GM18498 (cell line): Measurements from ENCODE around the gene TXN.
A peak's percentile ranks its signal among the peaks of the same experiment; 100 is the strongest.

ENCODE experiments used
- ATAC-seq: cut with Tn5 transposase; IDR thresholded peaks from one replicate; pipeline ENCODE4 v1.9.1; 2021; ENCODE audit warnings: mild to moderate bottlenecking, moderate library complexity; ENCODE audit not compliant: unreplicated experiment

The TXN gene

DNA sequence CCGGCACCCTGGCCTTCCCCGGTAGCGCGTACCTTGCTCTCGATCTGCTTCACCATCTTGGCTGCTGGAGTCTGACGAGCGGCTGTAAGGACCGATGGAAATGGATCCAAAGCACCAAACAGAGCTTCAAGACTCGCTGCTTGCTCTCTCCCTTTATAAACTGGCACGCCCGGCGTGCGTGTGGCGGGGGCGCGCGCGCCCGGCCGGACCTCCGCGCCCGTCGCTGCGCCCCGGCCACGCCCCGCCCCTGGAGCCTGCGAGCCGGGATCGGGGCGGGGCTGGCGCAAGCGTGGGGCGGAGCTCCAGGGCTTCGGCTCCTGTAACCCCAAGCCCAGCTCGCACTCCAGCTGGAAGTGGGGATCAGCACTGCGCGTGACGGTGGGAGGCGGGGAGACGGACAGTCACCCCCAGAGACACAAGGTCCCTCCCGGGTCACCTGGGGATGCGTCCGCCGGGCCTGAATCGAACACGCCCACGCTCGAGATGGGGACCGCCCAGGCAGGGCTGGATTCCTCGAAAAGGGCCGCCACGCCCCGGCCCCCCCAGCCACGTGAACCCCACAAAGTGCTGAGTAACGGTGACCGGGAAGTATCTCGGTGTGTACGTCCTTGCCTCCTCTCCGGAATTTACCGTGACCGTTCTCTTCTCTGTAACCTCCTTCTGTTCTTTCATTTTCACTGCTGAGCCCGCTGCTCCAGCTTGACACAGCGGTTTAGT is at the start of gene TXN:
Gene TXN (minus strand): TSS at position 128 of the 717 bp plus-strand sequence. CDS start 72 bp downstream, at position 56.
- peak; percentile 78 for ATAC-seq

DNA sequence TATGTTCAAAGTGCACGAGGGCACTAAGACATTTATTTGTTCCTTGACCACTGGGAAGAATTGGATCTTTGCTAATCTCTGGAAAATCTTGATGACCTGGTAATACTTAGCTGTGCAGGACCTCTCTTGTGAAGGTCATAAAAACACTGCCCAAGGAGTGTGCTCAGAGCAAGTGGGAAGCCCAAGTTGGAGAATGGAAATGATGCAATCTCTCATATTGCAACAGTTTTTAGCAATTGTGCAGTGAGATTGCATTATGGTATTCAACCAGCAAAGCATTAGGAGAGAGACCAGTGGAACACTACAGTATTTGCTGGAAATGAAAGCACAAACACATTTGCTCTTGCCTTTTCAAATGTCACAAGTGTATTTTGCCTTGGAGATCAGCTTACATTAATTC is 46.8 kb upstream of the TXN start:
- ATAC-seq = no peak

DNA sequence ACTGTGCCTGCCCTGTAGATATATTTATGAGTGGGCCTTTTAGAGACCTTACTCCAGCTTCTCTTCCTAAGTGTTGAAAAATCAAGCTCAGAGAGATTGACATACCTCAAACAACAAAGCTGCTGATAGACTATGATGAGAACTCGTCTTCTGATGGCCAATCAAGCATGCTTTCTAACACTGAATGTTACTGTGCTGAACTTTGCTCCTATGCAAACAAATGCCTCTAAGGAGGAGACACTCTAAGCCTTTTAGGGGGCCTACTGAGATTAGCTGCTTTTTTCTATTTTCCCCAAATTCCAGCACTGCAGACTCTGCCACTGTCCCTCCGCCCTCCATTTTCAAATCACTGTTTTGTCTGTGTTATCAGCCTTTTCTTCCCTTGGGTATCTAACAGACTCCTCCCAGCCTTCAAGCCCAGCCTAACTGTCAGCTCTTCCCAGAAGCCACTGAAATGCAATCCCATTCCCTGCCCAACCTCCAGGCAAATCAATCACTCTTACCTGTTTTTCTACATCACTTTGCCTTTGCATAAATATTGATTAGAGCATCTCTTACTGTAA is 41.8 kb upstream of the TXN start:
- ATAC-seq = no peak

DNA sequence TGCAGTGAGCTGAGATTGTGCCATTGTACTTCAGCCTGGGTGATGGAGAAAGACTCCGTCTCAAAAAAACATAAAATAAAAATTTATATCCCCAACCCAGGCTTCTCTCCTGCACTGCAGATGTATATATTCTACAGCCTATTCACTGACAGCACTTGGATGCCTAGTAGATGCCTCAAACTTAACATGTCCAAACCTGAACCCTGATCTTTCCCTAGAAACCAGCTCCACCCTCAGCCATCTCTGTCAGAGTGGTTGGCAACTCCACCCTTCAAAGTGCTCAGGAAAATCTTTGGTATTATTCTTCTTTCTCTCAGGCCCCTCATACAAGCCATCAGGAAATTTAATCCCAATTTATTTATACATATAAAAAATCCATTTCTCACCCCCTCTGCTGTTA is 36.9 kb upstream of the TXN start:
- ATAC-seq = no peak

DNA sequence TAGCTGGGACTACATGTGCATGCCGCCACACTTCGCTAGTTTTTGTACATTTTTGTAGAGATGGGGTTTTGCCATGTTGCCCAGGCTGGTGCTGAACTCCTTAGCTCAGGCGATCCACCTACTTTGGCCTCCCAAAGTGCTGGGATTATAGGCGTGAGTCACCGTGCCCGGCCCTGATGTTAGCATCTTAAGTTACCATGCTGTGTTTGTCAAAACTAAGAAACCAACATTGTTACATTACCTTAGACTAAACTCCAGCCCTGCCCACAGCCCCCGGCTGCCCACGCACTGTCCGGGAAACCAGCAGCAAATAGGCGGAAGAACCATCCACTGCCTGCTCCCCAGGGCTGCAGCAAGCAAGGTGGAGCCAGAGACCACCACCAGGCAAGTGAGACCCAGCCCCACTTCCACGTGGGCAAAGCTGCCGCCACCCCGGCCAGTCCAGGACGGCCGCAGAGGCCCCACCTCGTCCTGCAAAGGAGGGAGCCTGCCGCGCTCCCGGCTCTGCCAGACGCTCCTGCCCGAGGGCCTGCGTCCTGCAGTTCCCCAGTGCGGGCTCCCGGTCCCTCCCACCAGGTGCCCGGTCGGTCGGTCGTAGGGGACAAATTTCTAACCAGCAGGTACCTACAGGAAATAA is 35.7 kb upstream of the TXN start:
- no peak for ATAC-seq

DNA sequence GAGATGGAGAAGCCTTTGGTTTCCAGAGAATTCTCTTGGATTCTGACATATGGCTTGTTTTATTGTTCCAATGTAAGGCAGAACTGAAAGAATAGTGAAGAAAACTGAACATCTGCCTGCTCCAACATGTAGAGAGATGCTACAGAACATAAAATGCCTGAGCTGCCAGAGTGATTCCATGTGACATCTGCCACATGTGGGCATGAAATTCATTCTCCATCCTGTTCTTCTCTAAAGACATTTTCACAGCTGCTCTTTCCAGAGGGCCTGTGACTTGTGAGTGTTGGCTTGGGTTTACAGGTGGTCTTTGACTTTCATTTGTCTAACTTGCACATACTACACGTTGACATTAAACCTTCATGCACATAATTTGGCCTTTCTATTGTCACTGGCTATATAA is 33.7 kb upstream of the TXN start:
- no peak for ATAC-seq

DNA sequence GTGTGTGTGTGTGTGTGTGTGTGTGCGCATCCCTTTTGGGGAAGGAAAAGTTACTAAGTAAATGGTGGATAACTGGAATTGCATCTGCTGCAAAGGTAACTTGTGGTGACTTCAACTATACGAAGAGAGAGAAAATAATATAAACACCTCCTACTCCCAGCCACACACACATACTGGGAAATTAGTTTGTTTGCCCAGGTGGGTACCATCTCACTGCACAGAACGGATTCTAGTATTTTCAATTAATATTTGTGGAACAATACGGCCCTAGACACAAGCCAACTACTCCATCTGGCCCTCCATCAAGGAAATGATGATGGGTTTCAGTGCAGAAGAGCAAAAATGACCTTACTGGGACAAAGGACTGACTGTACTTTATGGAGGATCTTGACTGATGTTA is 32.2 kb upstream of the TXN start:
- no peak for ATAC-seq

DNA sequence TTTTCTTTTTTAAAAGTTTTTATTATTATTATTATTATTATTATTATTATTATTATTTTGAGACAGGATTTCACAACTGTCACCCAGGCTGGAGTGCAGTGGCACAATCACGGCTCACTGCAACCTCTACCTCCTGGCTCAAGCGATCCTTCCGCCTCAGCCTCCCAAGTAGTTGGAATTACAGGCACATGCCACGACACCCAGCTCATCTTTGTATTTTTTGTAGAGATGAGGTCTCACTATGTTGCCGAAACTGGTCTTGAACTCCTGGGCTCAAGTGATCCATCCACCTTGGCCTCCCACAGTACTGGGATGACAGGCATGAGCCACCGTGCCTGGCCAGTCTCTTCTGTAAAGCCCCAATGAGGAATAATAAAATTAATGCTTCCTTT is 31.0 kb upstream of the TXN start:
- no peak for ATAC-seq

DNA sequence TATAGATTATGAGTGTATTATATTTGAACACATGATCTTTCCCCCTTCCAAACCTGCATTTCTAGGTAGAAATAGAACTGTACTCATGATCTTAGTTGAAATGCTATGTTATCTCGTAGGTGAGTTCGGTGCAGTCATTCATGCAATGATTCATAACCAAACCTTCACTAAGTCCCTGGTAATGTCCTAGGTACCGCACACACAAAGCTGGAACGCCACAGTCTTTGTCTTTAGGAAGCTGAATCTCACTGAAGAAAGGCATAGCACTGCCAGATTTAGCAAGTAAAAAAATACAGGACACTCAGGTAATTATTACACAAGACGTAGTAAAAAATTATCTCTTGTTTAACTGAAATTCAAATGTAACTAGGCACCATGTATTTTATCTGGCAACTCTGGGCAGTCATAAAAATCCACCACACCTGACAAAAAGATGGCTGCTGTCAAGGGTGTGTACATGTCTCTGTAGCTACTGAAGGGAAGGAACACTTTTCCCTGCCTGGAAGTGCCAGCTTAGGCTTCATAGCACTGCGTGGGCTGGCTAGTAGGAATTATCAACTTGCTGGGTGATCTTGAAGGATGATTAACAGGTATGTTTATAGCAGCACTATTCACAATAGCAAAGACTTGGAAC is 28.0 kb upstream of the TXN start:
- no peak for ATAC-seq

DNA sequence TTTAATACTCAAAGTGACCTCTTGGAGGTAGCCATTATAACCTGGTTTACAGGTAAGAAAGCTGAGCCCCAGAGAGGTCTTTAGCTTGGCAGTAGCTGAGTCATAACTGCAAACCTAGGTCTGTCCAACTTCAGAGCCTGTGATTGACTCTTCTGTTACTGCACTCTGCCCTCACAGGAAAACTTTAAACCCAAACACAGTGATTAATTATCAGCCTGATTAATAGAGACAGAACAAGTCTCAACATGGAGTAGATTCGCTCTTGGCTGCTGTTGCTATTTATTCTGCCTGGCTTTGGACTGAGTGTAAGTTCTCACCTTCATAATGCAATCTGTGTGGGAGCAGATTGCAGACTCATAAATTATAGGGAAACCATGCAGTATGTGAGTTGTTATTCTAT is 27.4 kb upstream of the TXN start:
- no peak for ATAC-seq

DNA sequence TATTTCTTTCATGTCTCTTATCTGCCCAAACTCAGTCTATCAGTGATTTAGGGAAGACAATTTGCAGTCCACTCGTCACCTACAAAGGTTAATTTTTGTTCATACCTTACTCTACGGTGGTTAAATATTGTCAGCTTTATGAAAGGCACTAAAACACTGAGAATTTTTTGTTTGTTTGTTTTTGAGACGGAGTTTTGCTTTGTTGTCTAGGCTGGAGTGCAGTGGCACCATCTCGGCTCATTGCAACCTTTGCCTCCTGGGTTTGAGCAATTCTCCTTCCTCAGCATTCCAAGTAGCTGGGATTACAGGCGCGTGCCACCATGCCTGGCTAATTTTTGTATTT is 26.4 kb upstream of the TXN start:
- no peak for ATAC-seq

DNA sequence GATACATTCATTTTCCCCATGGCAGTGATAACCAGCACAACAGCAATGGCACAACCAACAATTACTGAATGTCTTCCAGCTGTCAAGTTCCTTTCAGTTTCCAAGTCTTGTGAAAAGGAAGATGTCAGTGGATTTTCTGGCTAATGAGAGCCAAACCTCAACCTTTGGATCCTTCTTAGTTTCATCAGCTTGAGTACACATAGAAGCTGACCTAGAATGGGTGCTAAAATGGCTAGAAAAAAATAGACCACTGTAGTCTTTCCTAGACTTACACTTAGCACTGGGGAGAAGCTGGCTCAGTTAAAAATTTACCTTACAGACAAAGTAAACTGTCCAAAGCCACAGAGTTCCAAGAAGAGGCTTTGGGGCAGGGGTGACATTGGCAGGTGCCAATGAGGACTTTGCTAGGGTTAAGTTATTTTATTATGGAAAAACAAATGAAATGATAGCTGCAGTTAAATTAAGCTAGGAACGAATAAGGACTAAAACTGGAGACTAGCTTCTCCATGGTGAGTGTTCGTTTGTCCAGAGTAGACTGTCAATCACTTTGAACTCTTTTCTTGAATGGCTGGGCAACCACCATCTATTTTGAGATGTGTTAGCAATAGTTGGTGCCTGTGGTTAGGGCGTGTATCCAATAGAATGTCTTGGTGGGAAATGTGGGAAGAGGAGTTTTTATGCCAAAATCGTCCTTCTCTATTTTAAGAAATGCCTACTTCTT is 25.9 kb upstream of the TXN start:
- ATAC-seq = no peak

DNA sequence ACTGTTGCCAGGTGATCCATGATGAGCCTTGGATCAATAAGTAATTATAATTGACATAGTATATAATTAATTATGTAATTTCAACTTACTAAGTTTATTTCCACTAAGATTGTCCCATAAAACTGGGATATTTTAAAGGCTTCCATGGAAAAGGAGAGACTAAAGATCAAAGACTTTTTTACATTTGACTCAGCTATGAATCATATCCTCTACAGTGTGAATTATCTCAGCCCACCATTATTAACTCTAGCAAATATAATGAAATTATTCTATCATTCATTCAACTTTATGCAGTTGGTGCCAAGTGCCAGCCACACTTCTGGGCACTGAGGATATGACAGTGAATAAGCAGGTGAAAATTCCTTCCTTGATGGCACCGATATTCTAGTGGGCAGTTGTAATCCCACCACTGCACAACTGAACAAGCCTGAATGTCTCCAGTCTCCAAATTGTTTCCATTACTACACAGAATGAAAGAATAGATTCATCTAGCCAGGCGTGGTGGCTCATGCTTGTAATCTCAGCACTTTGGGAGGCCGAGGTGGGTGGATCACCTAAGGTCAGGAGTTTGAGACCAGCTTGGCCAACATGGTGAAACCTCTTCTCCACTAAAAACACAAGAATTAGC is 21.9 kb upstream of the TXN start:
- ATAC-seq = no peak

DNA sequence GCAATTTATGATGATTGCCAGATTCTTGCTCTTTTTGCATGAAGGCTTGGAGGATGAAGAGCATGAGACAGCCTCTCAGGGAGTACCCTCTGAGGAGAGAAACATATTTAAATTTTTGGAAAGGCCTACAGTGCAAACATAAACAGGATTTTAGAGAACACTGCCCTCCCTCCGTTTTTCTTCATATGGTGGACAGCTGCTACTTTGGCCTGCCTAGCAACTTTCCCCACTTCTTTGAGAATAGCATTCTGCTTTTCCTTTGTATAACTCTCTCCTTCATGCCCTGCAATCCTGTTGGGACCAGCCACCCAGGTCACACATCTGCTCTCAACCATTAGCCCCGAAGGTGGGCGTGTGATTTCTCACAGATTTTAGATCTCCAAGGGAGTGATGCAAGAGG is 20.5 kb upstream of the TXN start:
- ATAC-seq = no peak

DNA sequence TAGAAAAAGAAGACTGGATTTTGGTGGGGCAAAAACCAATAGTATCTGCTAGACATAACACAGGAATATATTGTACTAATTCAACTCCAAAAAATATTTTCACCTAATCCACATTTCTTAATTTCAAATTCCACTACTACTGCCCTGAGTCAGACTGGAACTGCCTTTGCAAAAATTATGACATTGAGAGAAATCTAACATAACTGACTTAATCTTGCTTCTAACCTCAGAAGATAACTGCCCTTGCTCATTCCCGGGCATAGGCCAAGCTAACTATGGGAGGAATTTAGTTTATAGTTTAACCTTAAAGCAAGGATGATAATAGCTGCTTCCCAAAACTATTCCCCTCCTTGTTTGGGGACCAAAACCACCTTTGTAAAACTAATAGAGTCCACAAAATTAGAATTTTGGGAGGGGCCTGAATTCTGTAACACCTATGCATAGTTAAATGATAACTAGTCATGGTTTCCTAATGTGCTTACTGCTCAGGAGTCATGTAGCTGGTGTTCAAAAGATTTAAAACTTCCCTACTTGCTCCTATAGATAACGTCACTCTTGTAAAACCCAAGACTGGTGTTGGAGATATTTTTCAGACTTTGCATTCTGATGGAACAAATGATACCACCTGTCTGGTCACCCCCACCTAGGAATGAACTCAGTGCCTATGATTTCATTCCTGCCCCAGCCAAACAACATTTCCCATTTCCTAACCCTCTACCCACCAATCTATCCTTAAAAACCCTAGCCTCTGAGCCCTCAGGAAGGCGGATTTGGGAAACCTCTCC is 14.1 kb upstream of the TXN start:
- ATAC-seq = no peak

DNA sequence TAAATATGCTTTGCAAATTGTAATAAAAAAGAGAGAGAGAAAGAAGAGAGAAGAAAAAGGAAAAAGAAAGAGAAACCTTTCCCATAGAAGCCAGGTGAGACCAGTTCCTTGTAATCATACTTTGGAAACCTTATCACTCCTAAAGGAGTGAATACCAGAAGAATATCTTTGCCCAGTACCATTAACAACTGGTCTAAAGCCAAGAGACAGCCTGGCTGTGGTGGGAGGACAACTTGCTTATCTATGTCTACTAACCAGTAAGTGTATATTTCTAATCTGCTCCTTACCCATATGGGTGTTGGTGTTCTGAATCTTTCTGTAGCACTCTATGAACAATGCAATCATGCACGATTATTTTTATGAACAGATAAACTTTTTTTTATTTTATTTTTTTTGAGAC is 10.5 kb upstream of the TXN start:
- ATAC-seq = no peak

DNA sequence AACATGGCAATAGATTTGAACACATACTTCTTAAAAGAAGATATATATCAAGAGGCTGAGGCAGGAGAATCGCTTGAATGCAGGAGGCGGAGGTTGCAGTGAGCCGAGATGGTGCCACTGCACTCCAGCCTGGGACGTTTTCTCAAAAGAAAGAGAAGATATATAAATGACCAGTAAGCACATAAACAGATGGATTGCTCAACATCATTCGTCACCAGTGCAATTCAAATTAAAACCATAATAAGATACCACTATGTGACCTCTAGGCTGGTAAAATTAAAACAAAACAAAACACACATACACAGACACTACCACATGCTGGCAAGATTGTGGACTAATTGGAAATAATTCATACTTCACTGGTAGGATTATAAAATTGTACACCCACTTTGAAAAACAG is 5.3 kb upstream of the TXN start:
- no peak for ATAC-seq

DNA sequence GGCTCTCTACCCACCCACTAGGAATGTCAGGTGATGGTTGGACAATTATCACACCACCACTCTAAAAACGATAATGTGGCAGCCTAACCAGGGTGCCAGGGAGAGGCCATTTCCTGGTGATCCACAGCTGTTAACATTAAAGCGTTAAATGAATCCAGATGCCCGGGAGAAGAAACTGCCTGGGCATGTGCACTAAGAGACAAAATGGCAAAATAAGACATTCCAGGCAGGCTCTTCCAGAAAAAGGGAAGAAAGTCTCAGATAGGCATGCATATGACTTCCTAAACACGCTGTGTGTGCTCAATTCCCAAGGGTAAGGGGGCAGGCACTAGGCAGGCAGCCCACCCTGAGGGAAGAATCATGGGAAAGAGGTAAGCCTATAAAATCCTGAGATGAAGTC is 4.6 kb upstream of the TXN start:
- ATAC-seq = no peak

DNA sequence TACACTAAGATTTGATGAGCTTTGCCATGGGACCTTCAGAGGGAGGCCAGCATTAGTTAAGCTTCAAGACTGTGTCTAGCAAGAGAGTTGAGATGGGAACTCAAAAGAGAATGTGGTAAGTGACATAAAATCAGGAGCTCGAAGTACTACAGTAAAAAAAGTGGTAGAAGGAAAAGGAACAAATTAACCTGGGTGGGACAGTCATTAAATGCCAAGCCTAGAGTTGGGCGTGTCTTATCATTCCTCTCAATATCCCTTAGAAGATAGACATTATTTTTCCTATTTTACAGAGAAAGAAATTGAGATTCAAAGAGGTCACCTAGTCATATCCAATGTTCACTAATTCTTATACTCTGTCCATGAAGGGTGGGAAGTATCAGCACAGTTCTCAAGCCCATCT is 3.3 kb upstream of the TXN start:
- no peak for ATAC-seq

DNA sequence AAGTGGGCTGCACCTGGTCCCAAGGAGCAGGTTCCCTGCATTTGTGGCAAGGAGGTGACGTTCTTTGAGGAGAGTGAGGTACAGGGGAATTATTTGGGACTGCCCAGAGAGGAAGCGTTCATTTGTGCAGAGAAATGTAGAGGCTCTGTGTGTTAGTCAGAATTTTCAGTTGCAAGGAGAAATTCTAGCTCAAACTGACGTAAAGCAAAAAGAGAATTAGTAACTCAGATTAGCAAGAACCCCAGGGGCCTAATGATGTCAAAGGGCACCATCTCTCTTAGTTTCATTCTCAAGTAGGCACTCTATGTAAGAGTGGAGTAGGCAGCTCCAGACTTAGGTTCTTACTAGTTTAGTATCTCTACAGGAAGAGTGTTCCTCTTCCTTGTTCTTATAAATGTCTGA is 2.4 kb upstream of the TXN start:
- ATAC-seq = no peak
